ENCODE data around the gene FGF8.

DNA sequence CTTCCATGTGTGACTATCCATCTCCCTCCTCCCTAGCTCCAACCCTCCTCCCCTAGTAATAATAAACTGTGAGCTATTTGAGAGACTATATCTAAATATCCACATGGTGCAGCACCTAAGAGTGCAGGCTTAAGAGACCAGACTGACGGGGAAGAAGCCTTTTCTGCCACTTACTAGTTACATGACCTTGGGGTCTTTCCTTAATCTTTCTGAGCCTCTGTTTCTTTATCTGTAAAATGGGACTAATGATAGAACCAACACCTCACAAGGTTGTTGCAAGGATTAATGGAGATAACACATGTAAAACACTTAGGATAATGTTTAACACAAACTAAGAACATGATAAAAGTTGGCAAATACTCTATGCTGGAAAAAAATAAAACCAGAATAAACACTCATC is 43.8 kb downstream of the FGF8 start:
- TF ChIP-seq CTCF (IDR thresholded peaks at IDR 0.05; ENCODE audit: low read depth, low read length, poor library complexity, severe bottlenecking) (no peak), EZH2phosphoT487 (IDR thresholded peaks at IDR 0.05; ENCODE audit: borderline replicate concordance, low read length) (no peak)
